ENCODE data around the gene FGF12.

The FGF12 gene

GRCh38 chr3:192367616-192368015 lies 359.7 kb downstream of the FGF12 start:
- in situ Hi-C loops (cut with MboI; ENCODE audit: low pct_unique_long_range_greater_than_20kb, low sequenced_read_pairs, unreplicated experiment) = no loop called here
- DNase-seq (ENCODE audit: low spot score) = no peak
- no peak for TF ChIP-seq CTCF (IDR thresholded peaks at IDR 0.05; ENCODE audit: extremely low read depth, insufficient read depth, missing control alignments)

GRCh38 chr3:192366916-192367315 lies 360.4 kb downstream of the FGF12 start:
- TF ChIP-seq CTCF (IDR thresholded peaks at IDR 0.05; ENCODE audit: extremely low read depth, insufficient read depth, missing control alignments) = no peak
- in situ Hi-C loops (cut with MboI; ENCODE audit: low pct_unique_long_range_greater_than_20kb, low sequenced_read_pairs, unreplicated experiment) = no loop called here
- DNase-seq (ENCODE audit: low spot score) = no peak

GRCh38 chr3:192365571-192365970 lies 361.8 kb downstream of the FGF12 start:
- no peak for TF ChIP-seq CTCF (IDR thresholded peaks at IDR 0.05; ENCODE audit: extremely low read depth, insufficient read depth, missing control alignments)
- DNase-seq (ENCODE audit: low spot score) = no peak
- in situ Hi-C loops (cut with MboI; ENCODE audit: low pct_unique_long_range_greater_than_20kb, low sequenced_read_pairs, unreplicated experiment) = no loop called here

GRCh38 chr3:192364316-192364715 lies 363.0 kb downstream of the FGF12 start:
- in situ Hi-C loops (cut with MboI; ENCODE audit: low pct_unique_long_range_greater_than_20kb, low sequenced_read_pairs, unreplicated experiment) = no loop called here
- TF ChIP-seq CTCF (IDR thresholded peaks at IDR 0.05; ENCODE audit: extremely low read depth, insufficient read depth, missing control alignments) = no peak
- no peak for DNase-seq (ENCODE audit: low spot score)

- in situ Hi-C loops (cut with MboI; ENCODE audit: low pct_unique_long_range_greater_than_20kb, low sequenced_read_pairs, unreplicated experiment) = no loop called here
- no peak for DNase-seq (ENCODE audit: low spot score)
These were observed 372.7 kb downstream of the FGF12 start for GRCh38 chr3:192354687-192355086.

GRCh38 chr3:192352142-192352541 lies 375.2 kb downstream of the FGF12 start:
- DNase-seq (ENCODE audit: low spot score) = no peak
- TF ChIP-seq CTCF (IDR thresholded peaks at IDR 0.05; ENCODE audit: extremely low read depth, insufficient read depth, missing control alignments) = no peak
- in situ Hi-C loops (cut with MboI; ENCODE audit: low pct_unique_long_range_greater_than_20kb, low sequenced_read_pairs, unreplicated experiment) = no loop called here

More at GRCh38 chr3:192354687-192355086, 372.7 kb downstream of the FGF12 start:
- no peak for TF ChIP-seq CTCF (IDR thresholded peaks at IDR 0.05; ENCODE audit: extremely low read depth, insufficient read depth, missing control alignments)

GRCh38 chr3:192351441-192351840 lies 375.9 kb downstream of the FGF12 start:
- DNase-seq (ENCODE audit: low spot score) = no peak
- TF ChIP-seq CTCF (IDR thresholded peaks at IDR 0.05; ENCODE audit: extremely low read depth, insufficient read depth, missing control alignments) = no peak
- in situ Hi-C loops (cut with MboI; ENCODE audit: low pct_unique_long_range_greater_than_20kb, low sequenced_read_pairs, unreplicated experiment) = no loop called here

Data from GM13977 (cell line).